HG03442 (cell line): ENCODE results near the gene CELSR3.

Source experiments
- ATAC-seq: cut with Tn5 transposase; IDR thresholded peaks from one replicate; pipeline ENCODE4 v1.9.1; 2021; ENCODE audit warnings: mild to moderate bottlenecking, moderate library complexity; ENCODE audit not compliant: unreplicated experiment

The CELSR3 gene

GRCh38 chr3:48587686-48588085 lies 75.0 kb downstream of the CELSR3 start:
- ATAC-seq: no peak
